H9 (cell line): ENCODE results near the gene NEK7. TPM values are rescaled to one million over a fixed set of nuclear protein-coding genes. Genes with fewer than 3 reads are reported as not detected.

Experiments
- DNase-seq: peaks from one replicate; pipeline ENCODE4 v3.0.0-alpha.2; 2017
- H2AFZ ChIP-seq: one replicate; pipeline ENCODE4 v1.6.1; 2013; ENCODE audit warnings: mild to moderate bottlenecking, low read length, control low read depth, moderate library complexity
- H2AK5ac ChIP-seq: 2 replicates; pipeline ENCODE4 v1.6.1; 2013; ENCODE audit warnings: low read length, control low read depth, mixed read lengths; ENCODE audit not compliant: insufficient read length
- H2BK120ac ChIP-seq: one replicate; pipeline ENCODE4 v1.6.1; 2013; ENCODE audit warnings: low read depth, mild to moderate bottlenecking, low read length, control low read depth, inconsistent platforms; ENCODE audit not compliant: poor library complexity, severe bottlenecking
- H2BK12ac ChIP-seq: 2 replicates; pipeline ENCODE4 v1.6.1; 2013; ENCODE audit warnings: low read length, control low read depth, mixed read lengths, low read depth; ENCODE audit not compliant: insufficient read length
- H2BK15ac ChIP-seq: 2 replicates; pipeline ENCODE4 v1.6.1; 2013; ENCODE audit warnings: low read depth, low read length, control low read depth
- H2BK20ac ChIP-seq: one replicate; pipeline ENCODE4 v1.6.1; 2013; ENCODE audit warnings: low read depth, mild to moderate bottlenecking, low read length, control low read depth, inconsistent platforms; ENCODE audit not compliant: poor library complexity, severe bottlenecking
- H2BK5ac ChIP-seq: 2 replicates; pipeline ENCODE4 v1.6.1; 2013; ENCODE audit warnings: low read length, control low read depth, mixed read lengths; ENCODE audit not compliant: insufficient read length
- H3K14ac ChIP-seq: 2 replicates; pipeline ENCODE4 v1.6.1; 2013; ENCODE audit warnings: low read length, control low read depth; ENCODE audit not compliant: insufficient read depth
- H3K18ac ChIP-seq: 2 replicates; pipeline ENCODE4 v1.6.1; 2013; ENCODE audit warnings: low read depth, mild to moderate bottlenecking, mixed read lengths, low read length, control low read depth; ENCODE audit not compliant: insufficient read length
- H3K23ac ChIP-seq: 2 replicates; pipeline ENCODE4 v1.6.1; 2013; ENCODE audit warnings: low read length, control low read depth, mixed read lengths, low read depth; ENCODE audit not compliant: insufficient read length
- H3K23me2 ChIP-seq: 2 replicates; pipeline ENCODE4 v1.6.1; 2013; ENCODE audit warnings: low read depth, mild to moderate bottlenecking, mixed read lengths, low read length, control low read depth; ENCODE audit not compliant: insufficient read length, poor library complexity, severe bottlenecking
- H3K27ac ChIP-seq: 2 replicates; pipeline ENCODE4 v1.5.1; 2013; ENCODE audit warnings: low read length, control low read depth, mixed read lengths, low read depth; ENCODE audit not compliant: insufficient read length
- H3K27me3 ChIP-seq: 2 replicates; pipeline ENCODE4 v1.6.1; 2013; ENCODE audit warnings: low read length, control low read depth, inconsistent platforms; ENCODE audit not compliant: insufficient read depth
- H3K4ac ChIP-seq: 2 replicates; pipeline ENCODE4 v1.6.1; 2013; ENCODE audit warnings: low read depth, mild to moderate bottlenecking, control low read depth, inconsistent platforms, low read length, moderate library complexity
- H3K4me1 ChIP-seq: 2 replicates; pipeline ENCODE4 v1.6.1; 2013; ENCODE audit warnings: low read length, control low read depth, inconsistent platforms; ENCODE audit not compliant: insufficient read depth
- H3K4me2 ChIP-seq: 2 replicates; pipeline ENCODE4 v1.6.1; 2013; ENCODE audit warnings: low read length, control low read depth, mixed read lengths; ENCODE audit not compliant: insufficient read length, insufficient read depth
- H3K56ac ChIP-seq: 2 replicates; pipeline ENCODE4 v1.6.1; 2013; ENCODE audit warnings: low read depth, mild to moderate bottlenecking, mixed read lengths, low read length, control low read depth; ENCODE audit not compliant: insufficient read length
- H3K79me1 ChIP-seq: 2 replicates; pipeline ENCODE4 v1.6.1; 2013; ENCODE audit warnings: low read depth, mild to moderate bottlenecking, moderate library complexity, low read length, control low read depth, inconsistent platforms; ENCODE audit not compliant: insufficient read depth, poor library complexity, severe bottlenecking
- H3K79me2 ChIP-seq: 2 replicates; pipeline ENCODE4 v1.6.1; 2013; ENCODE audit warnings: low read length, control low read depth, inconsistent platforms; ENCODE audit not compliant: insufficient read depth
- H3K9ac ChIP-seq: 2 replicates; pipeline ENCODE4 v1.6.1; 2013; ENCODE audit warnings: low read length, control low read depth, mixed read lengths; ENCODE audit not compliant: insufficient read length; ENCODE audit errors: extremely low read depth
- H3K9me3 ChIP-seq: one replicate; pipeline ENCODE4 v1.6.1; 2013; ENCODE audit warnings: low read depth, low read length, inconsistent platforms; ENCODE audit not compliant: control insufficient read depth
- H3T11ph ChIP-seq: one replicate; pipeline ENCODE4 v1.6.1; 2013; ENCODE audit warnings: mild to moderate bottlenecking, low read length, control low read depth, inconsistent platforms
- H4K20me1 ChIP-seq: one replicate; pipeline ENCODE4 v1.6.1; 2013; ENCODE audit not compliant: control insufficient read depth, insufficient read length, insufficient read depth
- H4K5ac ChIP-seq: 2 replicates; pipeline ENCODE4 v1.6.1; 2013; ENCODE audit warnings: low read depth, mild to moderate bottlenecking, mixed read lengths, low read length, control low read depth; ENCODE audit not compliant: insufficient read length
- H4K8ac ChIP-seq: replicated peaks from 2 replicates; pipeline ENCODE4 v1.6.1; 2013; ENCODE audit warnings: low read length, control low read depth, mixed read lengths, low read depth; ENCODE audit not compliant: insufficient read length
- H4K91ac ChIP-seq: 2 replicates; pipeline ENCODE4 v1.6.1; 2013; ENCODE audit warnings: low read depth, mild to moderate bottlenecking, moderate library complexity, mixed read lengths, low read length, control low read depth; ENCODE audit not compliant: insufficient read length
- H3K27ac Mint-ChIP-seq, 3 experiments: 2 replicates in 2 of 3; 3 replicates in 1 of 3; pipeline ENCODE4 v1.8.0; 2020 to 2021; ENCODE audit warnings: mixed read lengths in 3 of 3, mild to moderate bottlenecking in 1 of 3, moderate library complexity in 1 of 3
- H3K27me3 Mint-ChIP-seq: 2 replicates; pipeline ENCODE4 v1.8.0; 2021; ENCODE audit warnings: low read depth, mild to moderate bottlenecking, moderate library complexity, mixed read lengths
- H3K36me3 Mint-ChIP-seq, 3 experiments: 2 replicates in 2 of 3; 3 replicates in 1 of 3; pipeline ENCODE4 v1.8.0; 2020 to 2021; ENCODE audit warnings: low read depth in 3 of 3, mixed read lengths in 3 of 3; ENCODE audit not compliant: insufficient read depth in 1 of 3
- H3K4me1 Mint-ChIP-seq, 2 experiments: 2 replicates each; pipeline ENCODE4 v1.8.0; 2020; ENCODE audit warnings: mixed read lengths in 2 of 2
- H3K4me3 Mint-ChIP-seq, 2 experiments: 2 replicates in 1 of 2; 3 replicates in 1 of 2; pipeline ENCODE4 v1.8.0; 2020 to 2021; ENCODE audit warnings: mild to moderate bottlenecking in 2 of 2, mixed read lengths in 2 of 2, moderate library complexity in 1 of 2
- H3K9me3 Mint-ChIP-seq, 2 experiments: 2 replicates in 1 of 2; 3 replicates in 1 of 2; pipeline ENCODE4 v1.8.0; 2020; ENCODE audit warnings: mild to moderate bottlenecking in 2 of 2, mixed read lengths in 2 of 2, moderate library complexity in 1 of 2
- WGBS: extraction: QIAGEN DNeasy Blood & Tissue Kit; methylation state at CpG from one replicate; pipeline ENCODE4 v1.1.7; 2013; ENCODE audit warnings: missing lambda C conversion rate, low lambda C conversion rate, mixed read lengths; ENCODE audit not compliant: insufficient read length; ENCODE audit errors: extremely low coverage; 5-methylcytosine and 5-hydroxymethylcytosine counted together
- total RNA-seq: library from RNA; stranded (reverse); gene quantifications from 2 replicates; pipeline ENCODE4 v1.2.1, GENCODE V29; 2021
- TF ChIP-seq, protein P1 (sequence below): fragments of 200-600 bp; sonication (generic); conservative IDR thresholded peaks from 3 replicates; pipeline ENCODE4 v1.8.0; 2021; ENCODE audit warnings: antibody characterized with exemption, mild to moderate bottlenecking

Gene NEK7
- total RNA-seq, 1 experiment from 2014 or later: 9.6 TPM

DNA sequence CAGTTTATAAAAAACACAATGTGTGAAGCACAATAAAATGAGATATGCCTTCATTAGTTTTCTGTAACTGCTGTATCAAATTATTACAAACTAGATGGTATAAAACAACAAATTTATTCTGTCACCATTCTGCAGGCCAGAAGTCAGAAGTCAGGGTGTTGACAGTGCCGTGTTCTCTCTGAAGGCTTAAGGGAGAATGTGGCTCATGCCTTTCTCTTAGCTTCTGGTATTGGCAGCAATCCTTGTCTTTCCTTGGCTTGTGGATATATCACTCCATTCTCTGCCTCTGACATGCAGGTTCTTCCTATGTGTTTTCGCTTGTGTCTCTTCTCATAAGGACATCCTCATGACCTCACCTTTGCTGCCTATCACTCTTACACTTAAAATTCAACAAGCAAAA is 10.1 kb downstream of the NEK7 start:
- Mint-ChIP-seq H3K4me1 (peaks cover 17 to 30% of the 10 kb centered on the region in 2 experiments), H3K9me3 (no peaks in the 10 kb centered on the region), H3K27me3 (no peaks in the 10 kb centered on the region), H3K4me3 (no peak overlapping the region), H3K27ac (no peak overlapping the region), H3K36me3 (no peaks in the 10 kb centered on the region)
- peaks cover 8% of the 10 kb centered on the region for H3K79me2 ChIP-seq
- peaks cover 3% of the 10 kb centered on the region for H3K4me1 ChIP-seq
- WGBS: no CpG with 5 or more reads among the region's 2 CpGs
- no peaks in the 10 kb centered on the region for H3K23me2 ChIP-seq
- no peak overlapping the region for H2BK5ac ChIP-seq
- H3K4me2 ChIP-seq: no peak overlapping the region
- no peak overlapping the region for H2BK120ac ChIP-seq
- no peak overlapping the region for H2BK12ac ChIP-seq
- no peak overlapping the region for H3T11ph ChIP-seq
- H3K4ac ChIP-seq: no peak overlapping the region
- no peak for DNase-seq
- H4K20me1 ChIP-seq: no peaks in the 10 kb centered on the region
- no peak overlapping the region for H4K5ac ChIP-seq
- peaks cover 3% of the 10 kb centered on the region for H3K79me1 ChIP-seq
- no peak overlapping the region for H2BK20ac ChIP-seq
- H3K18ac ChIP-seq: no peak overlapping the region
- H3K27me3 ChIP-seq: no peaks in the 10 kb centered on the region
- H3K14ac ChIP-seq: no peak overlapping the region
- no peak overlapping the region for H3K9ac ChIP-seq
- H2AFZ ChIP-seq: no peak overlapping the region
- no peak overlapping the region for H3K27ac ChIP-seq
- H3K23ac ChIP-seq: no peak overlapping the region
- no peak overlapping the region for H2BK15ac ChIP-seq
- H3K56ac ChIP-seq: no peak overlapping the region
- TF ChIP-seq, protein P1, sequence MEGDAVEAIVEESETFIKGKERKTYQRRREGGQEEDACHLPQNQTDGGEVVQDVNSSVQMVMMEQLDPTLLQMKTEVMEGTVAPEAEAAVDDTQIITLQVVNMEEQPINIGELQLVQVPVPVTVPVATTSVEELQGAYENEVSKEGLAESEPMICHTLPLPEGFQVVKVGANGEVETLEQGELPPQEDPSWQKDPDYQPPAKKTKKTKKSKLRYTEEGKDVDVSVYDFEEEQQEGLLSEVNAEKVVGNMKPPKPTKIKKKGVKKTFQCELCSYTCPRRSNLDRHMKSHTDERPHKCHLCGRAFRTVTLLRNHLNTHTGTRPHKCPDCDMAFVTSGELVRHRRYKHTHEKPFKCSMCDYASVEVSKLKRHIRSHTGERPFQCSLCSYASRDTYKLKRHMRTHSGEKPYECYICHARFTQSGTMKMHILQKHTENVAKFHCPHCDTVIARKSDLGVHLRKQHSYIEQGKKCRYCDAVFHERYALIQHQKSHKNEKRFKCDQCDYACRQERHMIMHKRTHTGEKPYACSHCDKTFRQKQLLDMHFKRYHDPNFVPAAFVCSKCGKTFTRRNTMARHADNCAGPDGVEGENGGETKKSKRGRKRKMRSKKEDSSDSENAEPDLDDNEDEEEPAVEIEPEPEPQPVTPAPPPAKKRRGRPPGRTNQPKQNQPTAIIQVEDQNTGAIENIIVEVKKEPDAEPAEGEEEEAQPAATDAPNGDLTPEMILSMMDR: no peak
- H4K8ac ChIP-seq: no peak overlapping the region
- no peaks in the 10 kb centered on the region for H3K9me3 ChIP-seq
- H4K91ac ChIP-seq: no peak overlapping the region
- H2AK5ac ChIP-seq: no peak overlapping the region
